ENCODE data around the gene LMO7.
"Not testable (repeated sequence)": the region's sequence is repeated elsewhere in the genome, so short reads cannot be mapped to it uniquely, and the experiment has no call there.

The LMO7 gene

DNA sequence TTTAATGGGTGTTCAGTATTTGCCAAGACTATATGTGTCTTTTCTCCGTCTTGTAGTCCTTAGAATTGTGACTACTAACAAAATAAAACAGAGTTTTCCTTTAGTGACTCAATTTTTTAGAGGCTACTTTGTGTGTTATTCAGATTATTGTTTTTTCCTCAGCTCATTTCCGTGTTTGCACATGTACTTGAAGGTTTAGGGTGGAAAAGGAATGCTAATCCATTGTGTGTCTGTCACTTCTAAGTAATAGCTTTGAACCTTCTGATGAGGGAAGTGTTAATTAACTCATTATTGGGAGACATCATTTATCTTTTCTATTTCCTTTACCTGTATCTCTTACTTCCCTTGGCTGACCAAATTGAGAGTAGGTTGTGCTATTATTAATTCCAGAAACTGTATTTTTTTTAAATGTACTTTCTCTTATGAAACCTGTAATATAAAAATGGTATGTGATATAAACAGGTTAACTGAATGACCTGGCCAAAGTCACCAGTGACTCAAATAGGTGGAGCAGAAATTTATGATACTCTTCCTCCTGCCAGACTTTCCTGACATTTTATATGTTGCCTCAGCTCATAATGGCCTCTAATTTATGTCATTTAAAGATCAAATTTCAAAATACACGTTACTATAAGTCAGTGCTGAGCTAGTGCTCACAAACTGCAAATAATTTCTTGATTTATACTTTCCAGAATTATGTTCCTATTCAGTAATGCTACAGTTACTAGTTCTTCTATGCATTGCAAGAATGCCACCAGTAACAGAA lies 88.8 kb downstream of the LMO7 start:
- DNase-seq, result no peak
- in situ Hi-C loops (cut with MboI; ENCODE audit: low pct_unique_long_range_greater_than_20kb, low sequenced_read_pairs), result no loop called here

DNA sequence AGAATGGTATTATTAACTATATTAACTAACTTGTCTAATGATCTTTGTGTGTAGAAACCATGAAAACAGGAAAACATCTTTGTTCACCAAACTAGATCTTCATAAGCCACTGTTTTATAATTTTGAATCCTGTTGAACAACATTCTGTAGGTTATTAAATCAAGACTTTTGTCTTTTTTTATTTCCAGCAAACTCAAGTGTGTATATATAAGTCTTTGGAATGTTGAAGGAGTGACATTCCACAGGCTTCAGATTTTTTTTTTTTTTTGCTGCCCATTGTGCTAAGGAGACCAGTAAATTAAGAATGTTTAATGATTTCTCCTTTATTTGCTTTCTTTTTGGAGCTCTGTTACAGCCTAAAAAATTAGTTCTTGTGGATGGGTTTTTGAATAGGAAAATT lies 89.6 kb downstream of the LMO7 start:
- in situ Hi-C loops (cut with MboI; ENCODE audit: low pct_unique_long_range_greater_than_20kb, low sequenced_read_pairs), result no loop called here
- DNase-seq, result no peak

DNA sequence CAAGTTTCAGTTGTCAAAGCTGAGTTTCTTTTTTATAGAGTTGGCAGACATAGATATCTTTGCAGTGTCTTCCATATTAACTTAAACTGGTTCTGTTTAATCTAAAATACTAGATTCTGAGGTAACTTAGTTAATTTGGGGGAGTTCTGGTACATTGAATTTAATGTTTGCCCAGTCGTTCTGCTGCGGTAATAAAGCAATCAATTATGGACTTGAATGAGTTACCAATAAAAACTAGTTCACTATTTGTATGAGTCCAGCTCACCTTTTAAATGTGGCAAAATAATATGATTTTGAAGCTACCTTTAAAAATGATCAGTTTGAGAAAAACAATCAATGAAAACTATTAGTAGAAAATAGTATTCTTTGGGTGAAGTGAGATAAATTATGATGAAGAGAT lies 90.2 kb downstream of the LMO7 start:
- DNase-seq, result no peak
- in situ Hi-C loops (cut with MboI; ENCODE audit: low pct_unique_long_range_greater_than_20kb, low sequenced_read_pairs), result no loop called here

DNA sequence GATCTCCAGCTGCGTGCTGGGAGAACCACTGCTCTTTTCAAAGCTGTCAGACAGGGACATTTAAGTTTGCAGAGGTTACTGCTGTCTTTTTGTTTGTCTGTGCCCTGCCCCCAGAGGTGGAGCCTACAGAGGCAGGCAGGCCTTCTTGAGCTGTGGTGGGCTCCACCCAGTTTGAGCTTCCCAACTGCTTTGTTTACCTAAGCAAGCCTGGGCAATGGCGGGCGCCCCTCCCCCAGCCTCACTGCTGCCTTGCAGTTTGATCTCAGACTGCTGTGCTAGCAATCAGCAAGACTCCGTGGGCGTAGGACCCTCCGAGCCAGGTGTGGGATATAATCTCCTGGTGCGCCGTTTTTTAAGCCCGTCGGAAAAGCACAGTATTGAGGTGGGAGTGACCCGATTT lies 97.0 kb downstream of the LMO7 start:
- in situ Hi-C loops (cut with MboI; ENCODE audit: low pct_unique_long_range_greater_than_20kb, low sequenced_read_pairs); DNase-seq: not testable (repeated sequence)

DNA sequence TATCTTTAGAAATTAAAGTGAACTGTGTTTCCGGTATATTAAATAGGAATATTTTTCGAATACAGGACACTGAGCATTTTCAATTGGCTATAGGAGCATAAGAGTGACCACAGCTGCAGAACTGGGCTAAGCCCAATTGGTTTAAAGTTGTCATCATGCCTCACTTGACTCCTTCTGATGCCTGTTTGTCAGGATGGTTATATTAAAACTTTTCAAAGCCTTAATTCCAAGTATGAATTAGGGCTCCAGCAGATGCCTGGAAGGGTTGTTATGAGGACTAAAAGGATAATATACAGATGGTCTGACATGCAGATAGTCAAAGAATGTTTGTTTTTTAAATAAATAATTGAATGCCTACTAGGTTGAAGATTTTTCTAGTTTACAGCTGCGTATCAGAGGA lies 100.0 kb downstream of the LMO7 start:
- no peak for DNase-seq
- in situ Hi-C loops (cut with MboI; ENCODE audit: low pct_unique_long_range_greater_than_20kb, low sequenced_read_pairs), result no loop called here

DNA sequence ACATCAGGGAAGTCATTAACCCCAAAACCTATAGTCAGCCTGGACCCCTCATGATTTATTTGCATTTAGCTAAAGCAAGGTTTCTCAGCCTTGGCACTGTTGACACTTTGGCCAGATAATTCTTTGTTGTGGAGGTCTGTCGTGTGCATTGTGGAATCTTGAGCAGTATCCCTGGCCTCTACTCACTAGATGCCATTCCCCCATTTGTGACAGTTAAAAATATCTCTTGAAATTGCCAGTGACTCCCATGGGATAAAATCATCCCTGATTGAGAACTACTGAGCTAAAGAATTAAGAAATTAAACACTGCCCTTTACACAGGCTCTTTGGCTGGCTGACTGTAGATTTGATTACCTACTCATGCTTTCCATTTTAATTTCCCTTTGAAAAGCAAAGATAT lies 102.7 kb downstream of the LMO7 start:
- in situ Hi-C loops (cut with MboI; ENCODE audit: low pct_unique_long_range_greater_than_20kb, low sequenced_read_pairs), result no loop called here
- no peak for DNase-seq

DNA sequence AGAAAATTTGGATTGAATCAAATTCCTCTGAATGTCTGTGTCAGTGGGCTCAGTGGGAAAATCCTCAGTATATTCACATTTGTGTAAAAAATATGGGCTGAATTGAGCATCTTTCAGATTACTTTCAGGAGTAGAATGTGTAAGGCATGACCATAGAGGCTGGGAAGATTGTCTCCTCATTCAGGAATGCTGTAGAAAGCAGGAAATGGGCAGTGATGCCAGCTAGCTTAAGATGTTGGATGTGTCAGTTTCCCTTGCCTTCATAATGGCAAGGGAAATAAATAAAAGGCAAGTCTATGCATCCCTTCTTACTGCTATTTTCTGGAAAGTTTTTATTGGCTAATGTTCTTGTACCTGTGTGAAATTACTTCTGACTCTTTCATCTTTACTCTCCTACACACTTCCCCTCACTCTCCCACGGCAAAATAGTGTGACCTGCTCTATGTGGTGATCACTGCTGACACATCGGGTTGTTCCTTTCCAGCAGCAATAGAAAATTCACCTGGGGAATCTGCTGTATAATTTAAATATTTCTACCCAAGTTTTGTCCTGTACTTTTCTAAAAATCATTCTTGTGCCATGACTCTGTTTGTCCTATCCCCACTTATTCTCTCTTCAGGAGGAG lies 103.2 kb downstream of the LMO7 start:
- in situ Hi-C loops (cut with MboI; ENCODE audit: low pct_unique_long_range_greater_than_20kb, low sequenced_read_pairs), result no loop called here
- DNase-seq, result no peak

DNA sequence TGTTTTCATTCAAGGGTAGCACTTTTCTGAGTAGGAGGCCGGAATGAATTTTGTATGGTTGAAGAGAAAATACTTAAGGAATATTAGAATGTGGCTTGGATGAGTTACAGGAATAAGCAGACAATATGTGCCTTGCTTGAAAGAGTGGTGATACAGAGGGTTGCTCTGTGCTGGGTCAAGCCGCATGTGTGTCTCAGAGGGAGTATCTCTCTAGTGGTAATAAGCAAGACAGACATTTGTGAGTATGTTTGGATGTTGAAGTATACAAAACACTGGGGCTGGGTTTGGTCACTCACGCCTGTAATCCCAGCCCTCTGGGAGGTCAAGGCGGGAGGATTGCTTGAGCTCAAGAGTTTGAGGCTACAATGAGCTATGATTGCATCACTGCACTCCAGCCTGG lies 103.9 kb downstream of the LMO7 start:
- in situ Hi-C loops (cut with MboI; ENCODE audit: low pct_unique_long_range_greater_than_20kb, low sequenced_read_pairs), result no loop called here
- no peak for DNase-seq

DNA sequence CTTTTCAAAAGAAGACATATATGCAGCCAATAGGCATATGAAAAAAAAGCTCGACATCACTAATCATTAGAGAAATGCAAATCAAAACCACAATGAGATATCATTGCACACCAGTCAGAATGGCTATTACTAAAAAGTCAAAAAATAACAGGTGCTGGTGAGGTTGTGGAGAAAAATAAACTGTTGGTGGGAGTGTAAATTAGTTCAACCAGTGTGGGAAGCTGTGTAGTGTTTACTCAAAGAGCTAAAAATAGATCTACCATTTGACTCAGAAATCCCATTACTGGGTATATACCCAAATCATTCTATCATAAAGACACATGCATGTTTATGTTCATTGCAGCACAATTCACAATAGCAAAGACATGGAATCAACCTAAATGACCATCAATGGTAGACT lies 106.9 kb downstream of the LMO7 start:
- in situ Hi-C loops (cut with MboI; ENCODE audit: low pct_unique_long_range_greater_than_20kb, low sequenced_read_pairs), result not testable (repeated sequence)

DNA sequence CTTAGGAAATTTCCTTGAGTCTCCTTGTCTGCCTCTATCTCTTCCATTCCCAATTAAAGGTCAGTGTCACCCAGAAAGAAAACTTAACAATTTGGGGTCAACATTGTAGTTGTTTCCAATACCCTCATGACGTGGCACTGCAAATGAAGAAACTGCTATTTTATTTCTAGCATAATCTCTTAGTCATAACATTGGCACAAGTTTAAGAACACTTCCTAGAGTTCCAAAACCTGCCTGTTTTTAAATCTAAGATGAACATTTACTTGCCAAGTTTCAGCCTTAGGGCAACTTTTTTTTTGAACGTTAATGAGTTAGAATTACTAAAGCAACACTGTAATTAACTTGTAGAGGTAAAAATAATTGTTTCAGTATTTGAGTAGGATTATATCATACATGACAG lies 108.0 kb downstream of the LMO7 start:
- in situ Hi-C loops (cut with MboI; ENCODE audit: low pct_unique_long_range_greater_than_20kb, low sequenced_read_pairs), result no loop called here

More for the DNA sequence above, 106.9 kb downstream of the LMO7 start:
- not testable (repeated sequence) for DNase-seq

DNA sequence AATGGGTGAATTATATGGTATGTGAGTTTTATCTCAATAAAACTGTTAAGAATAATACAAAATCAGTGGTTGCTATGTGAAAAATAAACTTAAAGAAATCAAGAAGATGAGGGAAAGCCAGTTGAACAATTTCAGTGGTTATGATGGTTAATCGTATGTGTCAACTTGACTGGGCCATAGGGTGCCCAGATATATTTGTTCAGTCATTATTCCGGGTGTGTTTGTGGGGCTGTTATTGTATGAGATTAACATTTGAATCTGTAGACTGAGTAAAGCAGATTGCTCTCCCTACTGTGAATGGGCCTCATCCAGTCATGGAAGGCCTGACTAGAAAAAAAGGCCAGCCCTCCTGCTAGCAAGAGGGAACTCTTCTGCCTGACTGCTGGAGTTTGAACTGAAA lies 109.3 kb downstream of the LMO7 start:
- in situ Hi-C loops (cut with MboI; ENCODE audit: low pct_unique_long_range_greater_than_20kb, low sequenced_read_pairs), result no loop called here
- DNase-seq, result no peak

More for the DNA sequence above, 108.0 kb downstream of the LMO7 start:
- DNase-seq, result no peak

DNA sequence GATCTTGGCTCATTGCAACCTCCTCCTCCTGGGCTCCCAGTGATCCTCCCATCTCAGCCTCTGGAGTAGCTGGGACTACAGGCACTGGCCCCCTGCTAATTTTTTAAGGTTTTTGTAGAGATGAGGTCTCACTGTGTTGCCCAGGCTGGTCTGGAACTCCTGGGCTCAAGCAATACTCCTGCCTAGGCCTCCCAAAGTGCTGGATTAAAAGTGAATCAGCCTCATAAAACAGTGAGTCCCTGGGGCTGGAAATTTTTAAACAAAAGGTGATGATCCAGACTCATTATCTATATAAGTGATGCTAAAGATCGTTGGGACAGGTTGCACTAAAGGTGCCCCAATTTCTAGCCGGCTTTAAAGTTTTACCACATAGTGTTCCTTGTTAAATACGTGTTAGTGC lies 112.7 kb downstream of the LMO7 start:
- in situ Hi-C loops (cut with MboI; ENCODE audit: low pct_unique_long_range_greater_than_20kb, low sequenced_read_pairs), result no loop called here
- no peak for DNase-seq

DNA sequence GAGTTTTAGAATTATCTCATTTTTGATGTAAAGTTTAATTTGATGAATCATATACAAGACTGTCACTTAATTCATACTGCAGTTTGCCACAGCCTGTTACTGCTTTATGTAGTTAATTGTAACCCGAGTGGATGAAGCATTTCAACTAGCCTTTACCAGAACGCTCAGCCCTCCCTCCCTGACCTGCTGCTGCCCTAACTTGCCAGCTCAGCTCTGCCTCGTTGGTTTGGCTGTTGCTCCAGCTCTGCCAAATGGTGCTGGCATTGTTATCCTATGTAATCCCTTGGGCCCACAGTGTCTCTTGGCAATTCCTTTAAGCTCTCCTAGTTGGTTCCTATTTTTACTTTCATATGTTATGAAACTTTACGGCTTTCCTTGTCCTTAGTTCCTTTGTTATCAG lies 113.3 kb downstream of the LMO7 start:
- in situ Hi-C loops (cut with MboI; ENCODE audit: low pct_unique_long_range_greater_than_20kb, low sequenced_read_pairs), result no loop called here
- no peak for DNase-seq

DNA sequence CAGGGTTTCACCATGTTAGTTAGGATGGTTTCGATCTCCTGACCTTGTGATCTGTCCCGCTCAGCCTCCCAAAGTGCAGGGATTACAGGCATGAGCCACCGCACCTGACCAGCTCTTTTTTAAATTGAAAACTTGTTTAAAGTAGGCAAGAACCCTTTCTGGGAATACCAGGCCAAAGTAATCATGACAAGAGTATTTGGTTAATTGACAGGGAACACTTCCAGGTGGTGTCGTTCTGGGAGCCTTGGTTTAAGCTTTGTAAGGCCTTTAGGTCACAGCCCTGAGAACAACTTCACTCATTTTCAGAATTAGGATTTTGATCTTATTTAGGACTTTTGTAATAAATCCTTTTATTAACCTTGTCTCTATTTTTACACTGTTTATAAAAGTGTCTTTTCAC lies 115.2 kb downstream of the LMO7 start:
- no peak for DNase-seq
- in situ Hi-C loops (cut with MboI; ENCODE audit: low pct_unique_long_range_greater_than_20kb, low sequenced_read_pairs), result no loop called here

DNA sequence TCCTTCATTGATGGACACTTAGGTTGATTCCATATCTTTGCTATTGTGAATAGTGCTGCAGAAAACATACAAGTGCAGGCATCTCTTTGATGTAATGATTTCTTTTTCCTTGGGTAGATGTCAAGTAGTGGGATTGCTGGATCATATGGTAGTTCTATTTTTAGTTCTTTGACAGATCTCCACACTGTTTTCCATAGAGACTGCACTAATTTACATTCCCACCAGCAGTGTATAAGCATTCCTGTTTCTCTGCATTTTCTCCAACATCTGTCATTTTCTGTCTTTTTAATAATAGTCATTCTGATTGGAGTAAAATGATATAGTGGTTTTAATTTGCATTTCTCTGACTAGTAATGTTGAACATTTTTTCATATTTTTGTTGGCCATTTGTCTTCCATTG lies 116.7 kb downstream of the LMO7 start:
- DNase-seq, result no peak
- in situ Hi-C loops (cut with MboI; ENCODE audit: low pct_unique_long_range_greater_than_20kb, low sequenced_read_pairs), result no loop called here

DNA sequence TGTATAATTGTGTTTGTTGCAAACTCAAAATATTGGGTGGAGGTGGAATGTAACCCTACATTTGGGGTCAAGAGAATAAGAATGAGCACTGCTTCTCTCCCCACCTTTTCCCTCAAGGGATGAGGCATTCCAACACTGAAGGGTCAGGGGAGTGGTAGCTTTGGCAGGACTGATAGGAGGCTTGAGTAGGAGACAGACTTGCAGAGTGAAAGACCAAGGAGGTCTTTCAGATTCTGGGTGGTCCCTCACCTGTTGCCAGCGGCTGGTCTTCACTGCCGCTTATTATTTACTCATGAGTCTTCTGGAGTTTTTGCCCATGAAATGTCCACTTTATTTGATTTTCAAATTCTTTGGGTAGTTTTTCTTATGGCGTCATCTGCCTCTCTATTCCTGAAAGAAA lies 118.8 kb downstream of the LMO7 start:
- in situ Hi-C loops (cut with MboI; ENCODE audit: low pct_unique_long_range_greater_than_20kb, low sequenced_read_pairs), result no loop called here
- DNase-seq, result no peak

DNA sequence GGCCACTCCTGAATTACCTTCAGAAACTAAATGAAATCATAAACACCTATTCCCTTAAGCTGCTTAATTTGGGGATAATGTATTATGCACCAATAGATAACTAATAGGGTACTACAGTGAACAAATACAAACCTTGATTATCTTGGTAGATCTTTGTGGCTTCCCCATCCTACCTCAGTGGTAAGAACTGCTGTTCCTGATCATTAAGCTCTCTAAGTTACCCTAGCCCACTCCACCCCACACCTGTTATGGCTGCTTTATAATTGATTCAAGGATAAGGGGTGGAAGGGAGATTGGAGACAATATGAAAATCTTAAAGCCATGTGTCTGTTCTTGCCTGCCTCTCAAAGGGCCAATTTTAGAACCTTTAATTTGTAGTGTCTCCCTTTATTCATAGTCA lies 121.2 kb downstream of the LMO7 start:
- no peak for DNase-seq
- in situ Hi-C loops (cut with MboI; ENCODE audit: low pct_unique_long_range_greater_than_20kb, low sequenced_read_pairs), result no loop called here

DNA sequence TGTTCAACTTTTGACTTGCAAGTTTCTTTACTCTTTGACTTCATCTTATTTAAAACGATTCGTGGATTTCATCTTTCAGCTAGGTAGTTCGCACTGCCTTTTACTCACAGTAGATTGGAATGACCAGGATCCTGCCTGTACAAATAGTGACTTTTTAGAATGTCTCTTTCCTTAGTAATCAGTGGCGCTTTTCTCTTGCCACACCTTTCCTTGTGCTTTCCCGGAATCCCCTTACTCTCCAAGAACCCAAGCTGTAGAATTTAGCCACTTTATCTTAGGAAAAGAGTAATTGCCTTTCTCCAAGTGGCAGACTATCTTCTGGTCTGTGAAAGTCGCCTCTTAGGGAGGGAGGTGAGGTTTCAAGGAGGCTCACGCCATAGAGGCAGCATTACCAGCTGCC lies 123.4 kb downstream of the LMO7 start:
- no peak for DNase-seq
- in situ Hi-C loops (cut with MboI; ENCODE audit: low pct_unique_long_range_greater_than_20kb, low sequenced_read_pairs), result no loop called here

DNA sequence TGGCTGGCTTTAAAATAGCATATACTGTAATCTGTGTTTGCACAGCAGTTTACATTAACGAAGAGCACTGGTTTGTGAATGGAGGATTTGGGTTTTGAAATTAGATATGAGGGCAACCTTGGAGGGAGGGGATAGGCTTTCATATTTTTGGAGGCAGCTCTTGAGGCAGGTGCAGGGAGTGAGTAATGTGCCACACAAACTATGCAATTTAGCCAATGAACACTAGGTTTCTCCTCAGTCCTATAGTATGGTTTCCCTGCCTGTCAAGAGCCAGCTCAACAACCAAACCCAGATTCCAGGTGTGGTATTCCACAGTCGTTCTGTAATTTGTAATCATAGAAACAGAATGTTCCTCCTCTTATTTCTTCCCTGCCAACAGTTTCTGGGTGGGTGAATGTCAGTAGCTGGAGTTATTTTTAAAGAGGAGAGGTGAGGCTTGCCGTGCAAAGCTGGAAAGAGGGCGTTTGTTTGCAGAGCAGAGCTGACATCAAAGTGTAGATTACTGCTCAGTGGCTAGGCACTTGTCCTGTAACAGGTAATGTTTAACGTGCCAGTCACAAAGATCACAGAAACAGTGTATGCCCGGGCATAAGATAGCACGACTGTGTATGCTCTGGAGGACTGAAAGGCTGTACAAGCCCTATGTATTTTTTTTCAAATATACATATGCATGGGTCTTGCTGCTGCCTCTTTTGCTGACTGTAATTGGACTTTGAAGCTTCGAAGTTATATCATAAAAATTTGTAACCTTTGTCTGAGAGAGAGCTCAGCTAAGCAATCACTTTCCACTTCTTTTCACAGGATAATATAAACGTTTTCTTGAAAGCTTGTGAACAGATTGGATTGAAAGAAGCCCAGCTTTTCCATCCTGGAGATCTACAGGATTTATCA lies 124.2 kb downstream of the LMO7 start:
- in situ Hi-C loops (cut with MboI; ENCODE audit: low pct_unique_long_range_greater_than_20kb, low sequenced_read_pairs), result no loop called here
- no peak for DNase-seq

DNA sequence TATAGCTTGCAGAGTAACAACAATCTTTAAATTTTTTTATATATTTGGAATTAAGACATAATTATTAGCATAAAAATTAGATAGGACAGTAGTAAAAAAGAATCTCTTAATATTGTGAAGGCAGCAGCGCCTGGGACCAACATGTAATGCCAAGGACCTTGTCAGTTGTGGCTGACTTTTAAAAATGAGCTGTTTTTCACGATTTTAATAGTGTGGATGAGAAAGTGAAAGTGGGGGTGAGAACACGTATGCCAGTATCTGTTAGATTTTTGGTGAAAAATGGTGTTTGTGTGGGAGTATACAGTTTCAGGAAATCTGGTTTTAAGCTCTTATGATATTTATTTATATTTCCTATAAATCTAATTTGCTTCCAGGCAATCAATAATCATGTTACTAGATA lies 125.2 kb downstream of the LMO7 start:
- no peak for DNase-seq
- in situ Hi-C loops (cut with MboI; ENCODE audit: low pct_unique_long_range_greater_than_20kb, low sequenced_read_pairs), result no loop called here

All from KBM-7 (cell line).